Activated CD8-positive, alpha-beta memory T cell treated with anti-CD3 and anti-CD28 coated beads for 36 hours (primary cell): Measurements from ENCODE around the gene SRSF12. TPM values are rescaled to one million over a fixed set of nuclear protein-coding genes. Genes with fewer than 3 reads are reported as not detected.

Experiments
- CTCF ChIA-PET: fragments of 350-600 bp; sonication (Branson Sonifier 250); formaldehyde crosslinking; loops from one replicate; lab custom pipeline; 2021; ENCODE audit warnings: antibody characterized with exemption; lab: Charles Lee
- POLR2A ChIA-PET: fragments of 350-600 bp; sonication (Branson Sonifier 250); formaldehyde crosslinking; loops from one replicate; lab custom pipeline; 2021; ENCODE audit warnings: antibody characterized with exemption; lab: Charles Lee
- total RNA-seq, 2 experiments: library from RNA; stranded (reverse); gene quantifications; one replicate each; pipeline ENCODE4 v1.2.3, GENCODE V29; 2021

The SRSF12 gene
- total RNA-seq, 2 experiments from 2014 or later, result 0.82 to 0.84 TPM

GRCh38 chr6:89054208-89054607, 63.7 kb downstream of the SRSF12 start:
- ChIA-PET CTCF (interaction anchor here (0.6 kb wide), 1 partner anchor 886 kb away, joined by 3 read pairs; no protein-coding TSS in a partner anchor), POLR2A (no interaction called here)

- CTCF ChIA-PET, result interaction anchor here (0.7 kb wide), 1 partner anchor 217 kb away, joined by 3 read pairs; no protein-coding TSS in a partner anchor
- POLR2A ChIA-PET, result no interaction called here
These were observed 66.2 kb downstream of the SRSF12 start for GRCh38 chr6:89051676-89052075.

GRCh38 chr6:89050697-89051096, 67.2 kb downstream of the SRSF12 start:
- ChIA-PET POLR2A (no interaction called here), CTCF (no interaction called here)

- POLR2A ChIA-PET, result no interaction called here
- CTCF ChIA-PET, result no interaction called here
These were observed 67.7 kb downstream of the SRSF12 start for GRCh38 chr6:89050155-89050554.

GRCh38 chr6:89048985-89049384, 68.9 kb downstream of the SRSF12 start:
- ChIA-PET POLR2A (no interaction called here), CTCF (no interaction called here)

- ChIA-PET POLR2A (no interaction called here), CTCF (no interaction called here)
These were observed 69.5 kb downstream of the SRSF12 start for GRCh38 chr6:89048288-89048923.

- ChIA-PET POLR2A (no interaction called here), CTCF (no interaction called here)
These were observed 70.4 kb downstream of the SRSF12 start for GRCh38 chr6:89047473-89047872.

Other genes starting within 250 kb of the SRSF12 start
- gene RNGTT, start 154.5 kb downstream of the SRSF12 start, total RNA-seq, result 10 to 100 TPM; 20.4 to 22.1 TPM
- 10 to 100 TPM; 55.2 to 58.1 TPM for gene PNRC1, start 37.3 kb downstream of the SRSF12 start, total RNA-seq
- gene PM20D2, start 28.0 kb upstream of the SRSF12 start, total RNA-seq, result 10 to 100 TPM; 22.6 to 23.4 TPM
- not detected for gene GABRR1, start 99.3 kb upstream of the SRSF12 start, total RNA-seq
- under 1 TPM; 0.23 to 0.29 TPM for gene GABRR2, start 197.2 kb upstream of the SRSF12 start, total RNA-seq
- gene UBE2J1, start 234.7 kb upstream of the SRSF12 start, total RNA-seq, result 10 to 100 TPM; 31.2 to 31.7 TPM